ENCODE results near the gene IFIT3. TPM values are rescaled to one million over a fixed set of nuclear protein-coding genes. Genes with fewer than 3 reads are reported as not detected.
"Not testable (repeated sequence)": the region's sequence is repeated elsewhere in the genome, so short reads cannot be mapped to it uniquely, and the experiment has no call there.

IFIT3 gene
- total and polyA plus RNA-seq, 2 donors from 2014 or later, result 14.7 to 20.1 TPM

- Histone ChIP-seq H3K36me3 (ENCODE audit: control insufficient read depth in 2 of 3, insufficient read depth in 3 of 3, low read length in 3 of 3) (no peaks in the 10 kb centered on the region), H3K4me1 (ENCODE audit: control insufficient read depth in 2 of 3, insufficient read depth in 2 of 3, low read depth in 1 of 3, low read length in 3 of 3) (peaks cover 29 to 62% (median 40%) of the 10 kb centered on the region in 3 donors), H3K4me3 (ENCODE audit: low read length in 3 of 3) (no peak overlapping the region), H3K27me3 (ENCODE audit: control insufficient read depth, insufficient read depth, low read length) (no peaks in the 10 kb centered on the region), H3K9me3 (ENCODE audit: control insufficient read depth in 2 of 3, insufficient read depth in 1 of 3, low read length in 3 of 3) (no peaks in the 10 kb centered on the region), H3K9ac (ENCODE audit: low read length in 3 of 3) (peak overlapping the region in 1 of 3 donors; percentile 49), H3K27ac (ENCODE audit: low read depth in 2 of 2, low read length in 2 of 2) (peak overlapping the region; percentile 95 to 97)
- intact Hi-C loops (cut with DNase I), result no loop called here
- DNase-seq (no peak), FAIRE-seq (no peak)
- TF ChIP-seq, protein P1, sequence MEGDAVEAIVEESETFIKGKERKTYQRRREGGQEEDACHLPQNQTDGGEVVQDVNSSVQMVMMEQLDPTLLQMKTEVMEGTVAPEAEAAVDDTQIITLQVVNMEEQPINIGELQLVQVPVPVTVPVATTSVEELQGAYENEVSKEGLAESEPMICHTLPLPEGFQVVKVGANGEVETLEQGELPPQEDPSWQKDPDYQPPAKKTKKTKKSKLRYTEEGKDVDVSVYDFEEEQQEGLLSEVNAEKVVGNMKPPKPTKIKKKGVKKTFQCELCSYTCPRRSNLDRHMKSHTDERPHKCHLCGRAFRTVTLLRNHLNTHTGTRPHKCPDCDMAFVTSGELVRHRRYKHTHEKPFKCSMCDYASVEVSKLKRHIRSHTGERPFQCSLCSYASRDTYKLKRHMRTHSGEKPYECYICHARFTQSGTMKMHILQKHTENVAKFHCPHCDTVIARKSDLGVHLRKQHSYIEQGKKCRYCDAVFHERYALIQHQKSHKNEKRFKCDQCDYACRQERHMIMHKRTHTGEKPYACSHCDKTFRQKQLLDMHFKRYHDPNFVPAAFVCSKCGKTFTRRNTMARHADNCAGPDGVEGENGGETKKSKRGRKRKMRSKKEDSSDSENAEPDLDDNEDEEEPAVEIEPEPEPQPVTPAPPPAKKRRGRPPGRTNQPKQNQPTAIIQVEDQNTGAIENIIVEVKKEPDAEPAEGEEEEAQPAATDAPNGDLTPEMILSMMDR (IDR thresholded peaks at IDR 0.05; ENCODE audit: borderline replicate concordance, extremely low read depth, insufficient read depth), result no peak
Observed at GRCh38 chr10:89348481-89348880, 20.7 kb downstream of the IFIT3 start.

- Histone ChIP-seq H3K27ac (ENCODE audit: low read depth in 2 of 2, low read length in 2 of 2) (peak overlapping the region; percentile 95 to 97), H3K4me1 (ENCODE audit: control insufficient read depth in 2 of 3, insufficient read depth in 2 of 3, low read depth in 1 of 3, low read length in 3 of 3) (peaks cover 29 to 57% (median 40%) of the 10 kb centered on the region in 3 donors), H3K9ac (ENCODE audit: low read length in 3 of 3) (peak overlapping the region in 1 of 3 donors; percentile 49), H3K9me3 (ENCODE audit: control insufficient read depth in 2 of 3, insufficient read depth in 1 of 3, low read length in 3 of 3) (no peaks in the 10 kb centered on the region), H3K4me3 (ENCODE audit: low read length in 3 of 3) (no peak overlapping the region), H3K27me3 (ENCODE audit: control insufficient read depth, insufficient read depth, low read length) (no peaks in the 10 kb centered on the region), H3K36me3 (ENCODE audit: control insufficient read depth in 2 of 3, insufficient read depth in 3 of 3, low read length in 3 of 3) (no peaks in the 10 kb centered on the region)
- TF ChIP-seq, protein P1 (IDR thresholded peaks at IDR 0.05; ENCODE audit: borderline replicate concordance, extremely low read depth, insufficient read depth), result no peak
- DNase-seq (no peak), FAIRE-seq (no peak)
- intact Hi-C loops (cut with DNase I), result no loop called here
Observed at GRCh38 chr10:89348975-89349374, 21.2 kb downstream of the IFIT3 start.

GRCh38 chr10:89350631-89351315, 23.0 kb downstream of the IFIT3 start:
- peaks cover 29 to 57% (median 40%) of the 10 kb centered on the region in 3 donors for H3K4me1 ChIP-seq (ENCODE audit: control insufficient read depth in 2 of 3, insufficient read depth in 2 of 3, low read depth in 1 of 3, low read length in 3 of 3)
- H3K9me3 ChIP-seq (ENCODE audit: control insufficient read depth in 2 of 3, insufficient read depth in 1 of 3, low read length in 3 of 3); DNase-seq; intact Hi-C loops (cut with DNase I); H3K36me3 ChIP-seq (ENCODE audit: control insufficient read depth in 2 of 3, insufficient read depth in 3 of 3, low read length in 3 of 3); H3K27me3 ChIP-seq (ENCODE audit: control insufficient read depth, insufficient read depth, low read length); H3K4me3 ChIP-seq (ENCODE audit: low read length in 3 of 3): not testable (repeated sequence)
- peak; percentile 3 for FAIRE-seq
- H3K27ac ChIP-seq (ENCODE audit: low read depth in 2 of 2, low read length in 2 of 2), result peak overlapping the region; percentile 95 to 97
- H3K9ac ChIP-seq (ENCODE audit: low read length in 3 of 3), result peak overlapping the region in 2 of 3 donors; percentile 2 to 86

GRCh38 chr10:89351412-89351779, 23.6 kb downstream of the IFIT3 start:
- peaks cover 29 to 55% (median 40%) of the 10 kb centered on the region in 3 donors for H3K4me1 ChIP-seq (ENCODE audit: control insufficient read depth in 2 of 3, insufficient read depth in 2 of 3, low read depth in 1 of 3, low read length in 3 of 3)
- FAIRE-seq (no peak), DNase-seq (peak in 2 of 5 donors; percentile 48 to 66)
- intact Hi-C loops (cut with DNase I), result no loop called here
- no peaks in the 10 kb centered on the region for H3K36me3 ChIP-seq (ENCODE audit: control insufficient read depth in 2 of 3, insufficient read depth in 3 of 3, low read length in 3 of 3)
- H3K9me3 ChIP-seq (ENCODE audit: control insufficient read depth in 2 of 3, insufficient read depth in 1 of 3, low read length in 3 of 3), result no peaks in the 10 kb centered on the region
- peak overlapping the region; percentile 95 to 97 for H3K27ac ChIP-seq (ENCODE audit: low read depth in 2 of 2, low read length in 2 of 2)
- TF ChIP-seq, protein P1 (IDR thresholded peaks at IDR 0.05; ENCODE audit: borderline replicate concordance, extremely low read depth, insufficient read depth), result no peak
- H3K4me3 ChIP-seq (ENCODE audit: low read length in 3 of 3), result peak overlapping the region in 2 of 3 donors; percentile 1 to 10
- peak overlapping the region; percentile 2 to 86 (median 19) for H3K9ac ChIP-seq (ENCODE audit: low read length in 3 of 3)
- H3K27me3 ChIP-seq (ENCODE audit: control insufficient read depth, insufficient read depth, low read length), result no peaks in the 10 kb centered on the region

Measured in kidney (tissue), 14 donors.